H1 (cell line): ENCODE results near the gene LY6G6F. TPM values are rescaled to one million over a fixed set of nuclear protein-coding genes. Genes with fewer than 3 reads are reported as not detected.
A peak's percentile ranks its signal among the peaks of the same experiment; 100 is the strongest.

Source experiments
- CREB1 ChIP-seq: IDR thresholded peaks from 2 replicates; pipeline ENCODE4 v1.6.1; 2012; ENCODE audit warnings: inconsistent platforms
- POU5F1 ChIP-seq: IDR thresholded peaks from 2 replicates; pipeline ENCODE4 v1.6.1; 2011; ENCODE audit warnings: low read depth, mild to moderate bottlenecking, low read length, moderate library complexity
- RNF2 ChIP-seq: fragments of 200-900, 300-1000 bp; sonication (generic); IDR thresholded peaks from 2 replicates; pipeline ENCODE4 v1.7.1; 2016; ENCODE audit warnings: borderline replicate concordance, low read depth, mild to moderate bottlenecking, antibody characterized with exemption, low read length; ENCODE audit not compliant: poor library complexity, severe bottlenecking; ENCODE audit errors: missing control alignments
- SIX5 ChIP-seq: IDR thresholded peaks from 2 replicates; pipeline ENCODE4 v1.6.1; 2011; ENCODE audit warnings: mild to moderate bottlenecking, low read depth, low read length
- TAF7 ChIP-seq: optimal IDR thresholded peaks from 2 replicates; pipeline ENCODE3; 2011; ENCODE audit warnings: low read depth, mild to moderate bottlenecking, inconsistent platforms, low read length, moderate library complexity, borderline replicate concordance
- TBP ChIP-seq: IDR thresholded peaks from 2 replicates; pipeline ENCODE4 v1.6.1; 2011; ENCODE audit warnings: low read depth, low read length, improper control_type of control experiment
- TEAD4 ChIP-seq: IDR thresholded peaks from 2 replicates; pipeline ENCODE4 v1.6.1; 2012; ENCODE audit warnings: low read depth, low read length, inconsistent platforms, mixed read lengths
- polyA plus RNA-seq, 7 experiments: library from polyadenylated mRNA; depleted of rRNA in 3 of 7; stranded (reverse) in 5 of 7; unstranded in 2 of 7; fragments of >200 nt in 5 of 7; fragments of 200-250 nt in 2 of 7; gene quantifications; 1 replicate in 5 of 7; 2 replicates in 1 of 7; 4 replicates in 1 of 7; pipeline versions ENCODE4 v1.2.1 to v1.2.3, GENCODE V29; 2011 to 2013; ENCODE audit warnings: missing spikeins in 2 of 7, mixed read lengths in 2 of 7
- total RNA-seq: library from RNA; stranded (reverse); fragmentation: NEBNext Ultra II Directional; extraction: Animal tissue kit (Norgen Biotek cat#: 25700); gene quantifications from 2 replicates; pipeline ENCODE4 v1.2.1, GENCODE V29; 2021
- TF ChIP-seq, protein P1 (sequence below): IDR thresholded peaks from 2 replicates; pipeline ENCODE4 v1.6.1; 2011; ENCODE audit warnings: low read depth, mild to moderate bottlenecking, low read length; ENCODE audit not compliant: insufficient read depth
- TF ChIP-seq, protein P2 (sequence below): fragments of 300-600 bp; sonication (generic); IDR thresholded peaks from 2 replicates; pipeline ENCODE4 v1.7.1; 2012; ENCODE audit warnings: low read length, moderate library complexity, mild to moderate bottlenecking, inconsistent platforms; ENCODE audit not compliant: insufficient replicate concordance

The LY6G6F gene
- total and polyA plus RNA-seq, 2 of the 8 experiments (the other 6 are each of a cell fraction or from before 2014, with no cell fraction given), result not detected

DNA sequence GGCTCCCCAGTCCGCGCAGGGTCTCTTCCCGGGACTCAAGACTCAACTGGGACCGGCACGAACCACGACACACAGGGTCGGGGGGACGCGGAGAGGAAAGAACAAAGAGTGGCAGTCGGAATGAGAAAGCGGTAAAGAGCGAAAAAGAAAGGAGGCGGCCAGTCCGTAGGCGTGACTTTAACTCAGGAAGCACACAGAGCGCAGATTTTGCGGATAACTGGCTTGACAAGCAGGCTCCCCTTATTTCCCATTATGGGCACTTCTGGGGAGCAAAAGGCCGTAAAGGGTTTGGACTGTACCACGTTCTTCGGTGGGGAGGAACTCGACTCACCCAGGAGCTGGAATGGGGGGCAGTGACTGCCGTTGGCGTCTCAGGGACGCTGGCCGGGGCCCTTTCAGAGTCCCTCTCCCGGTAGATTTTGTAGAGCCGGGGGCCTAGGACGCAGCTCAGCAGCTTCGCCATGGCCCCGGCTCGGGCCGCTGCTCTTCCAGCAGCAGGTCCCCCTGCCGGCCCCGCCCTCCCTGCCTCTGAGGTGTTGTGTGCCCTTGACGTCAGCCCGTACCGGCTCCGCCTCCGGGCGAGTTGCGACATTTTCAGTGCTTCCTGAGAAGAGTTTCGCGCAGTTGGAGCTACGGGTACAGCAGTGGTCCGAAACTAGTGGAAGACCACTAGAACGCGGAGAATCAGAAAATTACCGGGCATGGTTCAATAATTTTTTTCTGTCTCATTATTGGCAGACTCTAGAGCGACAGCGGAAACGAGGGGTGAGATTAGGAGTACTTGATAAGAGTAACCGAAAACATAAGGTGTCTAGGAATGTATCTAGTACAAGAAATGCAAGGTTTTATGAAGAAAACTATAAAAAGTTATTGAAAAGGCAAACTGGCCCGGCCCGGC lies 3.6 kb upstream of the LY6G6F start, which contains the start of gene ABHD16A (continued):
- TF ChIP-seq, protein P1, sequence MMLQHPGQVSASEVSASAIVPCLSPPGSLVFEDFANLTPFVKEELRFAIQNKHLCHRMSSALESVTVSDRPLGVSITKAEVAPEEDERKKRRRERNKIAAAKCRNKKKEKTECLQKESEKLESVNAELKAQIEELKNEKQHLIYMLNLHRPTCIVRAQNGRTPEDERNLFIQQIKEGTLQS, result no peak
- peak; percentile 12; the same call in 1 of the 2 replicates for TF ChIP-seq TBP
- TF ChIP-seq TEAD4, result no peak
- TF ChIP-seq SIX5, result peak; percentile 27; the same call in 1 of the 2 replicates
- TF ChIP-seq CREB1, result peak; percentile 93
- TF ChIP-seq, protein P2, sequence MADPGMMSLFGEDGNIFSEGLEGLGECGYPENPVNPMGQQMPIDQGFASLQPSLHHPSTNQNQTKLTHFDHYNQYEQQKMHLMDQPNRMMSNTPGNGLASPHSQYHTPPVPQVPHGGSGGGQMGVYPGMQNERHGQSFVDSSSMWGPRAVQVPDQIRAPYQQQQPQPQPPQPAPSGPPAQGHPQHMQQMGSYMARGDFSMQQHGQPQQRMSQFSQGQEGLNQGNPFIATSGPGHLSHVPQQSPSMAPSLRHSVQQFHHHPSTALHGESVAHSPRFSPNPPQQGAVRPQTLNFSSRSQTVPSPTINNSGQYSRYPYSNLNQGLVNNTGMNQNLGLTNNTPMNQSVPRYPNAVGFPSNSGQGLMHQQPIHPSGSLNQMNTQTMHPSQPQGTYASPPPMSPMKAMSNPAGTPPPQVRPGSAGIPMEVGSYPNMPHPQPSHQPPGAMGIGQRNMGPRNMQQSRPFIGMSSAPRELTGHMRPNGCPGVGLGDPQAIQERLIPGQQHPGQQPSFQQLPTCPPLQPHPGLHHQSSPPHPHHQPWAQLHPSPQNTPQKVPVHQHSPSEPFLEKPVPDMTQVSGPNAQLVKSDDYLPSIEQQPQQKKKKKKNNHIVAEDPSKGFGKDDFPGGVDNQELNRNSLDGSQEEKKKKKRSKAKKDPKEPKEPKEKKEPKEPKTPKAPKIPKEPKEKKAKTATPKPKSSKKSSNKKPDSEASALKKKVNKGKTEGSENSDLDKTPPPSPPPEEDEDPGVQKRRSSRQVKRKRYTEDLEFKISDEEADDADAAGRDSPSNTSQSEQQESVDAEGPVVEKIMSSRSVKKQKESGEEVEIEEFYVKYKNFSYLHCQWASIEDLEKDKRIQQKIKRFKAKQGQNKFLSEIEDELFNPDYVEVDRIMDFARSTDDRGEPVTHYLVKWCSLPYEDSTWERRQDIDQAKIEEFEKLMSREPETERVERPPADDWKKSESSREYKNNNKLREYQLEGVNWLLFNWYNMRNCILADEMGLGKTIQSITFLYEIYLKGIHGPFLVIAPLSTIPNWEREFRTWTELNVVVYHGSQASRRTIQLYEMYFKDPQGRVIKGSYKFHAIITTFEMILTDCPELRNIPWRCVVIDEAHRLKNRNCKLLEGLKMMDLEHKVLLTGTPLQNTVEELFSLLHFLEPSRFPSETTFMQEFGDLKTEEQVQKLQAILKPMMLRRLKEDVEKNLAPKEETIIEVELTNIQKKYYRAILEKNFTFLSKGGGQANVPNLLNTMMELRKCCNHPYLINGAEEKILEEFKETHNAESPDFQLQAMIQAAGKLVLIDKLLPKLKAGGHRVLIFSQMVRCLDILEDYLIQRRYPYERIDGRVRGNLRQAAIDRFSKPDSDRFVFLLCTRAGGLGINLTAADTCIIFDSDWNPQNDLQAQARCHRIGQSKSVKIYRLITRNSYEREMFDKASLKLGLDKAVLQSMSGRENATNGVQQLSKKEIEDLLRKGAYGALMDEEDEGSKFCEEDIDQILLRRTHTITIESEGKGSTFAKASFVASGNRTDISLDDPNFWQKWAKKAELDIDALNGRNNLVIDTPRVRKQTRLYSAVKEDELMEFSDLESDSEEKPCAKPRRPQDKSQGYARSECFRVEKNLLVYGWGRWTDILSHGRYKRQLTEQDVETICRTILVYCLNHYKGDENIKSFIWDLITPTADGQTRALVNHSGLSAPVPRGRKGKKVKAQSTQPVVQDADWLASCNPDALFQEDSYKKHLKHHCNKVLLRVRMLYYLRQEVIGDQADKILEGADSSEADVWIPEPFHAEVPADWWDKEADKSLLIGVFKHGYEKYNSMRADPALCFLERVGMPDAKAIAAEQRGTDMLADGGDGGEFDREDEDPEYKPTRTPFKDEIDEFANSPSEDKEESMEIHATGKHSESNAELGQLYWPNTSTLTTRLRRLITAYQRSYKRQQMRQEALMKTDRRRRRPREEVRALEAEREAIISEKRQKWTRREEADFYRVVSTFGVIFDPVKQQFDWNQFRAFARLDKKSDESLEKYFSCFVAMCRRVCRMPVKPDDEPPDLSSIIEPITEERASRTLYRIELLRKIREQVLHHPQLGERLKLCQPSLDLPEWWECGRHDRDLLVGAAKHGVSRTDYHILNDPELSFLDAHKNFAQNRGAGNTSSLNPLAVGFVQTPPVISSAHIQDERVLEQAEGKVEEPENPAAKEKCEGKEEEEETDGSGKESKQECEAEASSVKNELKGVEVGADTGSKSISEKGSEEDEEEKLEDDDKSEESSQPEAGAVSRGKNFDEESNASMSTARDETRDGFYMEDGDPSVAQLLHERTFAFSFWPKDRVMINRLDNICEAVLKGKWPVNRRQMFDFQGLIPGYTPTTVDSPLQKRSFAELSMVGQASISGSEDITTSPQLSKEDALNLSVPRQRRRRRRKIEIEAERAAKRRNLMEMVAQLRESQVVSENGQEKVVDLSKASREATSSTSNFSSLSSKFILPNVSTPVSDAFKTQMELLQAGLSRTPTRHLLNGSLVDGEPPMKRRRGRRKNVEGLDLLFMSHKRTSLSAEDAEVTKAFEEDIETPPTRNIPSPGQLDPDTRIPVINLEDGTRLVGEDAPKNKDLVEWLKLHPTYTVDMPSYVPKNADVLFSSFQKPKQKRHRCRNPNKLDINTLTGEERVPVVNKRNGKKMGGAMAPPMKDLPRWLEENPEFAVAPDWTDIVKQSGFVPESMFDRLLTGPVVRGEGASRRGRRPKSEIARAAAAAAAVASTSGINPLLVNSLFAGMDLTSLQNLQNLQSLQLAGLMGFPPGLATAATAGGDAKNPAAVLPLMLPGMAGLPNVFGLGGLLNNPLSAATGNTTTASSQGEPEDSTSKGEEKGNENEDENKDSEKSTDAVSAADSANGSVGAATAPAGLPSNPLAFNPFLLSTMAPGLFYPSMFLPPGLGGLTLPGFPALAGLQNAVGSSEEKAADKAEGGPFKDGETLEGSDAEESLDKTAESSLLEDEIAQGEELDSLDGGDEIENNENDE, result no peak
- no peak for TF ChIP-seq POU5F1
- TF ChIP-seq RNF2, result no peak
- no peak for TF ChIP-seq TAF7
